Measurements from ENCODE around the gene MLH1. TPM values are rescaled to one million over a fixed set of nuclear protein-coding genes. Genes with fewer than 3 reads are reported as not detected.

Gene MLH1
- total RNA-seq, 1 donor from 2014 or later, result 56.4 TPM

- intact Hi-C loops (cut with micrococcal nuclease), result no loop called here
Measured at GRCh38 chr3:37086918-37087317, 93.6 kb downstream of the MLH1 start.

- intact Hi-C loops (cut with micrococcal nuclease), result no loop called here
Measured at GRCh38 chr3:37087870-37088269, 94.6 kb downstream of the MLH1 start.

GRCh38 chr3:37092484-37092883 lies 99.2 kb downstream of the MLH1 start:
- intact Hi-C loops (cut with micrococcal nuclease), result no loop called here

- intact Hi-C loops (cut with micrococcal nuclease), result no loop called here
Measured at GRCh38 chr3:37093481-37093880, 100.2 kb downstream of the MLH1 start.

- intact Hi-C loops (cut with micrococcal nuclease), result no loop called here
Measured at GRCh38 chr3:37094636-37095035, 101.3 kb downstream of the MLH1 start.

GRCh38 chr3:37096288-37096687 lies 103.0 kb downstream of the MLH1 start:
- intact Hi-C loops (cut with micrococcal nuclease), result no loop called here

GRCh38 chr3:37096975-37097374 lies 103.7 kb downstream of the MLH1 start:
- intact Hi-C loops (cut with micrococcal nuclease), result no loop called here

GRCh38 chr3:37097776-37098175 lies 104.5 kb downstream of the MLH1 start:
- intact Hi-C loops (cut with micrococcal nuclease), result no loop called here

- intact Hi-C loops (cut with micrococcal nuclease), result no loop called here
Measured at GRCh38 chr3:37098884-37099283, 105.6 kb downstream of the MLH1 start.

GRCh38 chr3:37099469-37099868 lies 106.2 kb downstream of the MLH1 start:
- intact Hi-C loops (cut with micrococcal nuclease), result no loop called here

- intact Hi-C loops (cut with micrococcal nuclease), result no loop called here
Measured at GRCh38 chr3:37100411-37100810, 107.1 kb downstream of the MLH1 start.

Other genes with a start within 250 kb of the MLH1 start
- gene DCLK3, start 229.0 kb upstream of the MLH1 start, total RNA-seq, result not detected in 2 replicates
- 34.6 and 35.4 TPM in 2 replicates for gene TRANK1, start 48.5 kb upstream of the MLH1 start, total RNA-seq
- gene EPM2AIP1, start 387 bp upstream of the MLH1 start, total RNA-seq, result 19.7 and 24.4 TPM in 2 replicates
- gene LRRFIP2, start 181.1 kb downstream of the MLH1 start, total RNA-seq, result 31.9 and 36.5 TPM in 2 replicates
- 42.2 and 43.0 TPM in 2 replicates for gene GOLGA4, start 249.8 kb downstream of the MLH1 start, total RNA-seq